Ammon's horn (tissue), 1 donor: ENCODE results near the gene TNFRSF18.
A peak's percentile ranks its signal among the peaks of the same experiment; 100 is the strongest.

Experiments used
- DNase-seq: peaks from one replicate; pipeline ENCODE4 v3.0.0-alpha.2; 2016; ENCODE audit warnings: low spot score

TNFRSF18 gene

GRCh38 chr1:1227386-1227785 is 21.0 kb upstream of the TNFRSF18 start:
- no peak for DNase-seq

DNA sequence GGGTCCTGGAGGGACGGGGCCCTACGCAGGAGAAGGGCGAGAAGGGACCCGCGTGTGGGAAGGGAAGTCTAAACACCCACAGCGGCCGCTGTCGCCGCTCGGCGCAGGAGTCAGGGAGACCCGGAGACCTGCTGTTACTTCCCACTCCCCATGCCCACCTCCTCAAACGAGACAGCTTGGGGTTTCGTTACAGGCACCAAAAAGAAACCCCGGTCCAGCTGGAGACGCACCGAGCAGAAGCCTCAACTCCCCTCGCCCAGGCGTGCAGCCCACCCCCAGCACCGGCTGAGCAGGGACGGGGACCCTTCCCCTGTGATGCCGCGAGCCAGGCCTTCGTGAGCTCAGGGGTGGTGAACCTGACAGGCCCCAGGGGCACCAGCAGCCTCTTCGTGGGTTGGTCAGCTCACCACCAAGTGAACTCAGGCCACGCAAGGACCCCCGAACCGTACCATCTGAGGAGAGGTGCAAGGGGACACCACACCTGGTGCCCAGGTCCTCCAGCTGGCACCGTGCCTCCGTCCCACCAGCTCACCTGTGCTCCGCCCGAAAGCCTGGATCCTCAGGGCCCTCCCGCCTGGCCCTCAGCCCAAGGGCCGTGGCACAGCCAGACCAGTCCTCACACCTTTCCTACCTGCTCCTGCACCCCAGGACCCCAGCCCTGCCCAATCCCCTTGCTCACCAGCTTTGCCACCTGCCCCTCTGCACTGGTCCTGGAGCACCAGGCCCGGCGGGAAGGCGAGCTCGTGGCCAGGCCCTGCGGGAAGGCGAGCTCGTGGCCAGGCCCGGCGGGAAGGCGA is 20.4 kb upstream of the TNFRSF18 start:
- no peak for DNase-seq

GRCh38 chr1:1225913-1226312 is 19.5 kb upstream of the TNFRSF18 start:
- DNase-seq = peak; percentile 49

- no peak for DNase-seq
These were observed 18.9 kb upstream of the TNFRSF18 start for GRCh38 chr1:1225238-1225845.

DNA sequence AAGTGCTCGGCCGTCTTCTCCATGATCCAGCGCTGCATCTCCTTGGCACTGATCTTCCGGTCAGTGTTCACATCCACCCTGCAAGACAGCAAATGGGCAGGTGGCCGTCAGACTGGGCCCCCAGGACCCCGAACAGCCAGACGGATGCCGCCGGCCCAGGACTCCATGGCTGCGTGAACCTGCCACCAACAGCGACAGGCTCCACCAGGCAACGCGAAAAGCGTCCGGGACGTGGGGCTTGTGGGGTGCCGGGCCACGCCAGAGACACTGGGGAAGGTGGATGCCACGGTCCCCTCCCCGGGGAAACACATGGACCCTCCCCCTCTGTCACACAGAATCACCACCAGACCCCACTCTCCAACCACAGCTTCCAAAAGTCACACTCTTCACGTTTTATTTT is 17.5 kb upstream of the TNFRSF18 start:
- no peak for DNase-seq

DNA sequence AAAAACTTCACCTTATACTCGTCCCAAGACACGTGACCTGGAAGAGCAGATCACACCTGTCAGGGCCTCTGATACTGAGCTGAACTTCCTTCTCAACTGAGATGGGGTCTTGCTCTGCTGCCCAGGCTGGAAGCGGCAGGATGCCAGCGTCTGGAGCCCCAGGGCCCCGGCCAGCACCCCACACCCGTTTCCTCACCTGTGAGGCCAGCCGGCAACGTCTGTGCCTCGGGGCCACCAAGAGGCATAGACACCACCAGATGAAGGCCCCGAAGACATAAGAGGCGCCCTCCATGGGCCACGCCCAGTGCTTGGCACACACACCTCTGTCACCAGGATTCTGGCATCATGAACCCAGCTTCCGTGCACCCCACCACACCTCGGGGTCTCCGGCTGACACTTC is 16.9 kb upstream of the TNFRSF18 start:
- no peak for DNase-seq

DNA sequence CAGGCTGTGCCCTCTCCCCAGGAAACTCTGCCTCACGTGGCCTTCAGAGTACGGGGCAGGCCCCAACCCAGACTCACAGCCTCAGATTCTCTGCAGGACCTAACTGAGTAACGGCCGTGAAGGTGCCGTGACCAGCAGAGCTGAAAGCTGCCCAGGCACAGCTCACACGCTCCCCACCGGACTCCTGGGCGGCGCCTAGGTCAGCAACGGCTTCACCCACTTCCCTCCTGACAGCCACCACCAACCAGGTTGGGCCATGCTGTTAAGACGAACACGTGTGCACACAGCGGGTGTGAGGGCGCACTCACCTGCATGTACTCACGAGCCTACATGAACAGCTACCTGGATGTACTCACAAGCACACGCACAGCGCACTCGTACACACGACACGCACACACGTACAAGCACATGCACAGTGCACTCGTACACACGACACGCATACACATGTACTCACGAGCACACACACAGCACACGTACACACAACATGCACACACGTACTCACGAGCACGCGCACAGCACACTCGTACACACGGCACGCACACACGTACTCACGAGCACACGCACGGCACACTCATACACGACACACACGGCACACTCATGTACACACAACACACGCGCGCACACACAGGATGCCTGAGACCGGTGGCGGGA is 16.3 kb upstream of the TNFRSF18 start:
- no peak for DNase-seq

GRCh38 chr1:1221887-1222574 is 15.6 kb upstream of the TNFRSF18 start:
- DNase-seq = no peak

DNA sequence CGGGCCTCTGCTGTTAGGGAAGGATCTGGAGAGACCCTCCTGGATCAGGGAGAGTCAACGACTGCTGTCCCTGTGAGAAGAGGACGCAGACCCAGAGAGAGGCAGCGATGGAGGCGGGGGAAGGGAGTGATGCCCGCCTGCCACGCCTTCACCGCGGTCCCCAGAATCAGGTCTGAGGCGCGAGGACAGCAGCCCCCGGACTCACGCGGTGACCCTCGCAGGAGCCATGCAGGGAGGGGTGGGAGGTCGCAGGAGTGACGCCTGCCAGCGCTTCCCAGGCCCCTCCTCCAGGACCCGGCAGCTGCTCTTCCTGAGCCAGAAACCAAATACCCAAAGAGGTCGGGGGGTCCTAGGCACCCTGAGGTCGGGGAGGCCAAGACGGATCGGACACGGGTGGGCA is 13.8 kb upstream of the TNFRSF18 start:
- DNase-seq = no peak

GRCh38 chr1:1219341-1219740 is 12.9 kb upstream of the TNFRSF18 start:
- no peak for DNase-seq

- DNase-seq = no peak
These were observed 12.3 kb upstream of the TNFRSF18 start for GRCh38 chr1:1218524-1219200.

DNA sequence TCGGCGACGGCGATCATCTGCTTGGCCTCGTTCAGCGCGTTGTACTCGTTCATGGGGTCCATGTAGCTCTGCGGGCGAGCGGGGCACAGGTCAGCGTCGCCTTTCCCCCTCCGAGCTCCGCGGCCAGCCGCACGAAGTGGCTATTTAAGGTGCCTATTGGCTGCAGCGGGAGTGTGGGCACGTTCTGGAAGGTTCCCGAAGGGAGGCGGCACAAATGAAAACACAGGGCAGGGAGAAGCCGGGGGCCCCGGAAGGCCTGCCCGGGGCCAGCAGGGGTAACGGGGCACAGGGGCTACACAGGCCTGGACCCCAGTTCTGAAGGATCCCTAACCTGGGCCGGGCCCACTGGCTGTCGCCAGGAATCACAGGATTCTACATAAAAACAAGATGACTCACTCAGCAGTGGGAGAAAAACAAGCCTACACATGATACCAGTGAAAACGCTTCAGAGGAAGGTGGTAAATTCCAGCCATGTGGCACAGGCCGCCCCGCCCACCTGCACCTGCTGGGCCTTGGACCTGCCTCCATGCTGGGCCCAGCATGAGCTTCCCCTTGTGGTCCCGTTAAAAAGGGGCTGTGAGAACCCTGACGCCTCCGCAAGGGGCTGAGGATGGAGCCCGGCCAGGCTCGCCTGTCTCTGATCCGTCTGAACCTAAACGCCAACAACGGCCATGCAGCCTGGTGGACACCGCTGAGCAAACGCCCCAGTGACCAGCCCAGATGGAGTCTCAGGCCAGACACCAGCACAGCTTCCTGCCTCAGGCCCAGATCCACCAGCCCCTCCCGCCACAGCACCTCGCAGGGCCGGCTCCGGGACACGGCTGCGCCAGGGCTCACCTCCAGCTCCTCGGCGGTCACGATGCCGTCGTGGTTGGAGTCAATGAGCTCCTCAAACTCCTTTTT is 11.5 kb upstream of the TNFRSF18 start:
- peak; percentile 38 for DNase-seq

DNA sequence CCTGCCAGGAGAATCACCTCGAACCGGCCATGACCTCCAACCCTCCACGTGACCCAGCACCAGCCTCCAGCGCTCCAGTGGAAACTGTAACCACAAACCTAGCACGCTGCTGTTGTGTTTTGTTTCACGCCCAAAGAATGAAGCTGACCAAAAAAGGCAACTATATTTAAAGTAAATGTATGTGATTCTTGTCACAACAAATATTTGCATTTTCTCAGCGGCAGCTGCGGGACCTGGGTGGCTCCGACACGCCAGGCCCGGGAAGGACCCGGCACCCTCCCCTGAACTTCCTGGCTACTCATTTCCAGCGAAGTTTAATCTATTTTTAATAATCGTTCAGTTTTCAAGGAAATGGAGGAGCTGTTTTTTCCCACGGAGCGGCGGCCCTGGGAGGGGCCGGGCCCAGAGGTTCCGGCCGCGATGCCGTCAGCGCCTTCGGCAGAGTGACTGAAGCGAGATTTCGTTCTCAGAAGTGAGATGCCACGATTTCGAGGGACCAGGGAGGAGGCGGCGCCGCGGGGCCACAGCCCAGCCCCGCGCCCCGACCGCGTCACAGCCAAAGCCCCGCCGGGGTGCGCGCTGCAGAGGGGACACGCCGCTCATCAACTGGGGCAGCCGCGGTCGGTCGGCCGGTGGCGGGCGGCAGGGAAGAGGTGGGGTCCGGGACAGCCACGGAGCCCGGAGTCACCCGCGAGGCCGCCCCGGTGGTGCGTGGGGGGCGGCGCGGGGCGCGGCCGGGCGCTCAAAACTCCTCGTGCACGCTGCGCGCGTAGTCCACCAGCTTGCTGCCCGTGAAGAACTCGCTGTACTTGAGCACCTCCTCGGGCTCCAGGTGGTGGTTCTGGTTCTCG is 10.6 kb upstream of the TNFRSF18 start:
- no peak for DNase-seq

- DNase-seq = no peak
These were observed 9.7 kb upstream of the TNFRSF18 start for GRCh38 chr1:1215881-1216605.

- no peak for DNase-seq
These were observed 8.8 kb upstream of the TNFRSF18 start for GRCh38 chr1:1215080-1215676.

GRCh38 chr1:1213345-1214265 is 7.2 kb upstream of the TNFRSF18 start, which contains the start of gene TNFRSF4:
Gene TNFRSF4 (minus strand): TSS chr1:1214153. CDS start chr1:1214127, 26 bp downstream.
- DNase-seq = no peak

DNA sequence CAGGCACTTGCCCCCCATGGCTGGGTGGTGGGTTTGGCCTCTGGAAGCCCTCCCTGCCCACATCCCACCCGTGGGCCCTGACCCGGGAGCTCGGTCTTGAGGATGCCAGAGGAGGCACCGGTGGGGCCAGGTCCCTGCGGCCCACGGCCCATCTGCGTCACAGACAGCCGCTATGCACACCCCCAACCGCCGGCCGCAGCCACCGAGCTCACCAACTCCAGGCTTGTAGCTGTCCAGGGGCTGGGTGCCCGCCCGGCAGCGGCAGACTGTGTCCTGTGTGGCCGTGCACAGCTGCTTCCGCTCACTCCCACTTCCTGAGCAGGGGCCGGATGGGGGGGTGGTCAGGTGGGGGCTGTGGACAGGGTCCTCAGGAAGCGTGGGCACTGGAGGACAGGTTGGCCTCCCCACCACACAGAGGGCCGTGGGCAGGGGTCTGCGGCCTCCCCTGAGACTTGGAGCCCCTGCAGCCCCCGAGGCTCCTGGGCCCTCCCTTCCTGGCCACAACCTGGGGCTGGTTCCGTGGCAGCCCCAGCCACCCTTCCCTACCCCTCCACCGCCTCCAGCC is 6.5 kb upstream of the TNFRSF18 start:
- no peak for DNase-seq
